HUES48 (cell line): Measurements from ENCODE around the gene PTPRN2.
A peak's percentile ranks its signal among the peaks of the same experiment; 100 is the strongest.
"Not testable (repeated sequence)": the region's sequence is repeated elsewhere in the genome, so short reads cannot be mapped to it uniquely, and the experiment has no call there.

Experiments
- H3K27ac ChIP-seq: one replicate; pipeline ENCODE4 v1.7.0; 2013; ENCODE audit warnings: low read depth, low read length, inconsistent platforms
- H3K27me3 ChIP-seq: 2 replicates; pipeline ENCODE4 v1.6.1; 2013; ENCODE audit warnings: mild to moderate bottlenecking, low read length; ENCODE audit not compliant: control insufficient read depth, insufficient read depth
- H3K36me3 ChIP-seq: 2 replicates; pipeline ENCODE4 v1.6.1; 2013; ENCODE audit warnings: low read length; ENCODE audit not compliant: control insufficient read depth, insufficient read depth
- H3K4me1 ChIP-seq: 2 replicates; pipeline ENCODE4 v1.6.1; 2013; ENCODE audit warnings: mild to moderate bottlenecking, low read length; ENCODE audit not compliant: control insufficient read depth, insufficient read depth
- H3K4me3 ChIP-seq: 2 replicates; pipeline ENCODE4 v1.5.1; 2013; ENCODE audit warnings: mild to moderate bottlenecking, low read depth, low read length
- H3K9ac ChIP-seq: 2 replicates; pipeline ENCODE4 v1.6.1; 2013; ENCODE audit warnings: mild to moderate bottlenecking, low read depth, low read length, moderate library complexity
- H3K9me3 ChIP-seq: 2 replicates; pipeline ENCODE4 v1.6.1; 2013; ENCODE audit warnings: low read length; ENCODE audit not compliant: control insufficient read depth, insufficient read depth

PTPRN2 gene

GRCh38 chr7:158151273-158151672 lies 436.4 kb downstream of the PTPRN2 start:
- peaks cover 82% of the 10 kb centered on the region for H3K9me3 ChIP-seq
- H3K27me3 ChIP-seq, H3K9ac ChIP-seq, H3K4me3 ChIP-seq, H3K36me3 ChIP-seq, H3K4me1 ChIP-seq, H3K27ac ChIP-seq: not testable (repeated sequence)

DNA sequence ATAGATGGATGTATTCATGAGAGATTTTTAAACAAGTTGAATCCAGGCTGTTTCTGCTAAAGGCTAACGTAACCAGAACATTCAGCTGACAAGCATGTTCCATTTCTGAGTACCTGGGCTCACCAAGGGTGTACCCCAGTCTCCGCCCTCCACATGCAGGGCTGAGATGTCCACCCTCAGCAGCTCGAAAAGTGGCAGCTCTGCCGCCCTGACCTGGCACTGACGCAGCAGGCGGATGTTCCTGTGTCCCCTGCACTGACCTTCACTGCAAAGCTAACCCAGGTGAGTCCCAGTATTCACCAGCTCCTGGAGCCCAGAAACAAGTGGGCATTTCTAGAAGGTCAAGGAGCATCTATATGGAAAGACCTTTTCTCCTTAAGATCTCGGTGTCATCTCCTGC lies 437.4 kb downstream of the PTPRN2 start:
- H3K9me3 ChIP-seq, result peaks cover 85% of the 10 kb centered on the region
- no peak overlapping the region for H3K4me3 ChIP-seq
- H3K27me3 ChIP-seq, result no peaks in the 10 kb centered on the region
- no peak overlapping the region for H3K9ac ChIP-seq
- no peaks in the 10 kb centered on the region for H3K4me1 ChIP-seq
- no peaks in the 10 kb centered on the region for H3K36me3 ChIP-seq
- H3K27ac ChIP-seq, result no peak overlapping the region

GRCh38 chr7:158147431-158147830 lies 440.2 kb downstream of the PTPRN2 start:
- H3K4me1 ChIP-seq, H3K27ac ChIP-seq, H3K9ac ChIP-seq, H3K27me3 ChIP-seq, H3K36me3 ChIP-seq: not testable (repeated sequence)
- Histone ChIP-seq H3K9me3 (peaks cover 87% of the 10 kb centered on the region), H3K4me3 (peak overlapping the region; percentile 45)

GRCh38 chr7:158145370-158145769 lies 442.3 kb downstream of the PTPRN2 start:
- Histone ChIP-seq H3K9me3 (peaks cover 89% of the 10 kb centered on the region), H3K9ac (no peak overlapping the region), H3K4me3 (no peak overlapping the region)

GRCh38 chr7:158143196-158144120 lies 444.2 kb downstream of the PTPRN2 start:
- Histone ChIP-seq H3K27me3 (no peaks in the 10 kb centered on the region), H3K9ac (no peak overlapping the region), H3K4me3 (no peak overlapping the region), H3K4me1 (no peaks in the 10 kb centered on the region), H3K36me3 (no peaks in the 10 kb centered on the region), H3K27ac (no peak overlapping the region), H3K9me3 (peaks cover 92% of the 10 kb centered on the region)

More at GRCh38 chr7:158145370-158145769, 442.3 kb downstream of the PTPRN2 start:
- no peak overlapping the region for H3K27ac ChIP-seq
- no peaks in the 10 kb centered on the region for H3K4me1 ChIP-seq
- H3K27me3 ChIP-seq, result no peaks in the 10 kb centered on the region
- H3K36me3 ChIP-seq, result no peaks in the 10 kb centered on the region

DNA sequence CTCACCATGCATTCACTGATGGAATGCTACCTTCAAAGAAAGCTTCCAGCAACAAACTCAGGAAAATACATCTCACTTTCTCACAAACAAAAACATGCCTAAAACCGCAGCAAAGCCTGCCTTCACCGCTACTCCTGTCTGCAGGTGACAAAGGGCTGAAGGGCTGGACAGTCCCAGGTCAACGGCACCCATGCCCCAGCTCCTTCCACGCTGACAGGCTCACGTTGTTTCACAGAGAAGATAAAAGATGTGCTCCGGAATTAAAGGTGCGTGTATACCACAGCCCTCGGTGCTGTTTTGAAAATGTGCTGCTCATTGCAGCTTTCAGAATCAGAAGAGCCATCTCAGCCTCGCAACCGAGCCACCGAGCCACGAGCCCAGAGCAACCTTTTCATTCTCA lies 445.0 kb downstream of the PTPRN2 start:
- Histone ChIP-seq H3K27me3 (no peaks in the 10 kb centered on the region), H3K9ac (no peak overlapping the region), H3K9me3 (peaks cover 93% of the 10 kb centered on the region), H3K4me1 (no peaks in the 10 kb centered on the region), H3K36me3 (no peaks in the 10 kb centered on the region), H3K4me3 (no peak overlapping the region), H3K27ac (no peak overlapping the region)

DNA sequence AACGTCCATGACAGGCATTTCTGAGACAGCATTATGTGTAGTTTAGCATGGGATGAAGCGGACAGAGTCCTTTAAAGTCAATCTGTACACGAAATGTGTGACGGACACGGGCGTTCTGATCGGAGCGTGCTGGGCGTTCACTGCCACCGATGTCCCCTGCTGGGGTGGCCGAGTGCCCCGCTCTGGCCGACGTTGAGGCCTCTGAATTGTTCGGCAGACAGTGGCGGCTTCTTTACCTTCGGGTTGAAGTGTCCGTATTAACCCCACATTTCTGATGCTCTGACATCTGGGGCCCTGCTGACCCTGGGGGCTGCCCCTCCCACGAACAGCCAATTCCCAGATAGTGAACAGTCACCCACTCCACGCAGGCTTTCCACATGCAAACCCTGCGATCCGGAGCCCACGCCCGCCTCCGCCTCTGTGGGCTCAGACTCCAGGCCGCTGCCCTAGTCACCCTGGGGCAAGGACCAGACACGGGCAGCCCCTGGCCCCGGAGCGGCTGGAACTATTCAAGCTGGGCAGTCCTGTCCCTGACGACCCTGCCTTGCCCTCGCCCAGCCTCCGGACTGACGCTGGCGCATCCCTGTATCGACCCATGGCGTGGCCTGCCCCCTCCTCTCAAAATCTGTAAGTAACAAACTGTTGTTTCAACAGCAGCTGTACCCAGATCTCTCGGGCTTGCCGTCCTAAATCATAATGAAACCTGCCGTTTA lies 445.7 kb downstream of the PTPRN2 start:
- no peak overlapping the region for H3K27ac ChIP-seq

DNA sequence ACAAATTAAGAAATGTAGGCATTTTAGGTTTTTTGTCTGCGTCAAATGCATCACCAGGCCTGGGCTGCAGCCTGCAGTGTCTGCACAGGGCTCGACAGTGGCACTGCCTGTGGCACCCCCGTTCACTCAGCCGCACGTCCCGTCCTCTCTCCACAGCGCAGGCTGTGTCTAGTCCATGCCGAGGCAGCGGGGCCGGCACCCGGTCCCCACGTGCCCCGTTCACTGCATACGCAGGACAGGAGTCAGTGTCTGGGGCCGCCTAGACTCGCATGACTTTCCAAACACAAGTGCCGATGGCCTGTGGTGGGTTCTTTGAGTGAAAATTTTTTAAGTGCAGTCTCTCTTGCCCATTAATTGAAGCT lies 446.4 kb downstream of the PTPRN2 start:
- peaks cover 94% of the 10 kb centered on the region for H3K9me3 ChIP-seq
- H3K27me3 ChIP-seq, result no peaks in the 10 kb centered on the region
- no peaks in the 10 kb centered on the region for H3K4me1 ChIP-seq

More for the DNA sequence above, 445.7 kb downstream of the PTPRN2 start:
- H3K4me1 ChIP-seq, result no peaks in the 10 kb centered on the region
- no peaks in the 10 kb centered on the region for H3K36me3 ChIP-seq
- H3K27me3 ChIP-seq, result no peaks in the 10 kb centered on the region
- no peak overlapping the region for H3K9ac ChIP-seq
- H3K4me3 ChIP-seq, result no peak overlapping the region
- H3K9me3 ChIP-seq, result peaks cover 90% of the 10 kb centered on the region

GRCh38 chr7:158140538-158141220 lies 446.9 kb downstream of the PTPRN2 start:
- no peak overlapping the region for H3K9ac ChIP-seq
- H3K27me3 ChIP-seq, result no peaks in the 10 kb centered on the region
- no peak overlapping the region for H3K27ac ChIP-seq
- no peaks in the 10 kb centered on the region for H3K36me3 ChIP-seq
- H3K4me1 ChIP-seq, result no peaks in the 10 kb centered on the region
- peaks cover 94% of the 10 kb centered on the region for H3K9me3 ChIP-seq
- no peak overlapping the region for H3K4me3 ChIP-seq

More for the DNA sequence above, 446.4 kb downstream of the PTPRN2 start:
- H3K9ac ChIP-seq, result no peak overlapping the region
- H3K4me3 ChIP-seq, result no peak overlapping the region
- H3K36me3 ChIP-seq, result no peaks in the 10 kb centered on the region
- H3K27ac ChIP-seq, result no peak overlapping the region

DNA sequence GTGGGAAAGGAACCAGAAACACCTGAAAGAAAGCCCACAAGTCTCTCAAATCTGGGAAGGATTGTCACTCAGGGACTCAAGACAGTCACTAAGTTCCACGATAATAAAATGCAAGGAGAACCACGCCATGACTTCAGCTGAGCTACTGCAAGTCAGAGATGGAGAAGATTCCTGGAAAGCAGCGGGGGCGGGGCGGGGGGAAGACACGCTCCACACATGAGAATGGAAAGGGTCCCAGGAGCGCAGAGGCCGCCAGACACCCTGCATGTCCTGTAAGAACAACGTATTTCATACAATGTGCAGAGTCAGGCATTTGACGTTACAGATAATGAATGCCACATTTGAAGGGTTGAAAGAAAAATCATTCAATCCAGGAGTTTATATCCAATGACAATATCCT lies 448.1 kb downstream of the PTPRN2 start:
- no peak overlapping the region for H3K9ac ChIP-seq
- no peak overlapping the region for H3K4me3 ChIP-seq
- H3K4me1 ChIP-seq, result no peaks in the 10 kb centered on the region
- no peaks in the 10 kb centered on the region for H3K27me3 ChIP-seq
- peaks cover 89% of the 10 kb centered on the region for H3K9me3 ChIP-seq
- H3K27ac ChIP-seq, result no peak overlapping the region
- no peaks in the 10 kb centered on the region for H3K36me3 ChIP-seq

DNA sequence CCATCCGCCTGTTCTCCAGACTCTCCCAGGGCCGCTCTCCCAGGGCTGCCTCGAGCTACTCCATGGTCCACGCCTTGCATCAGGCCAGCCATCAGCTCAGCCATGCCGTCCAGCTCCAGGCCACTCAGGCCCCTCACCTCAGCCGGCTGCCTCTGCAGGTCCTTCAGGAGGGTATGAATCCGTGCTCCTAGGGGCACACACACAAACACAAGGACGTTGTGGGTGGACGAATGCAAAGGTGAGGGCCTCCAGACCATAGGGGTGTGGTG lies 449.4 kb downstream of the PTPRN2 start:
- no peaks in the 10 kb centered on the region for H3K4me1 ChIP-seq
- peaks cover 88% of the 10 kb centered on the region for H3K9me3 ChIP-seq
- no peak overlapping the region for H3K9ac ChIP-seq
- no peak overlapping the region for H3K27ac ChIP-seq
- no peaks in the 10 kb centered on the region for H3K27me3 ChIP-seq
- no peak overlapping the region for H3K4me3 ChIP-seq
- no peaks in the 10 kb centered on the region for H3K36me3 ChIP-seq
